HepG2 (cell line): Measurements from ENCODE around the gene NKRF. TPM values are rescaled to one million over a fixed set of nuclear protein-coding genes. Genes with fewer than 3 reads are reported as not detected.

Source experiments
- ATAC-seq: fragments of 200-7000 bp; cut with Tn5 transposase; 3 replicates; pipeline ENCODE4 v1.9.1; 2020; ENCODE audit warnings: mild to moderate bottlenecking, moderate library complexity
- BruUV-seq: library from RNA; stranded (reverse); fragments of 400-500 nt; replicated peaks from 2 replicates; lab custom pipeline; 2021; lab: Mats Ljungman, UMichigan
- CTCF ChIA-PET: fragments of 300-600 bp; formaldehyde crosslinking; extraction: SDS; loops from one replicate; lab custom pipeline; 2021; ENCODE audit warnings: low total read pairs, inconsistent platforms, low intra/inter-chr PET ratio; lab: Yijun Ruan, JAX
- POLR2A ChIA-PET: fragments of 350-600 bp; sonication (Branson Sonifier 250); formaldehyde crosslinking; loops from one replicate; lab custom pipeline; 2020; ENCODE audit warnings: antibody characterized with exemption, inconsistent platforms; lab: Yijun Ruan, JAX
- DNase-seq: peaks from one replicate; pipeline ENCODE4 v3.0.0-alpha.2; 2015; ENCODE audit warnings: low spot score
- FAIRE-seq: peaks from 3 replicates; lab custom pipeline; 2011; peaks lifted over from hg19 to GRCh38; lab: Jason Lieb, UNC
- H2AFZ ChIP-seq: one replicate; pipeline ENCODE4 v1.6.1; 2011; ENCODE audit warnings: low read length, inconsistent platforms
- H3K27ac ChIP-seq: fragments of 300-600 bp; 3 replicates; pipeline ENCODE4 v1.8.0; 2011; ENCODE audit warnings: mixed run types, mild to moderate bottlenecking, mixed read lengths, low read length, inconsistent platforms; ENCODE audit not compliant: insufficient read depth; ENCODE audit errors: extremely low read length
- H3K27me3 ChIP-seq, 2 experiments: fragments of 200-600 bp in 1 of 2; 2 replicates in 1 of 2; 3 replicates in 1 of 2; pipeline versions ENCODE4 v1.6.0 to v1.8.0; 2011; ENCODE audit warnings: low read length in 2 of 2, mild to moderate bottlenecking in 2 of 2, moderate library complexity in 2 of 2, inconsistent platforms in 1 of 2; ENCODE audit not compliant: insufficient read depth in 2 of 2, control insufficient read depth in 1 of 2
- H3K36me3 ChIP-seq, 2 experiments: fragments of 200-600 bp in 1 of 2; replicated peaks in 1 of 2; 2 replicates in 1 of 2; 3 replicates in 1 of 2; pipeline versions ENCODE4 v1.5.1 to v1.8.0; 2011; ENCODE audit warnings: low read length in 2 of 2, inconsistent platforms in 1 of 2; ENCODE audit not compliant: insufficient read depth in 2 of 2, control insufficient read depth in 1 of 2
- H3K4me1 ChIP-seq: 2 replicates; pipeline ENCODE4 v1.5.1; 2012; ENCODE audit warnings: low read length, inconsistent platforms; ENCODE audit not compliant: insufficient read depth
- H3K4me2 ChIP-seq: 2 replicates; pipeline ENCODE4 v1.6.0; 2011; ENCODE audit warnings: low read depth, low read length, inconsistent platforms
- H3K4me3 ChIP-seq, 3 experiments: fragments of 200-600 bp in 1 of 3; sonication (generic), shearing (Covaris generic) in 1 of 3; replicated peaks in 1 of 3; 2 replicates each; pipeline ENCODE4 v1.5.1; 2011 to 2016; ENCODE audit warnings: low read length in 3 of 3, inconsistent platforms in 2 of 3, low read depth in 2 of 3, mild to moderate bottlenecking in 2 of 3, control low read depth in 1 of 3, mixed read lengths in 1 of 3; ENCODE audit not compliant: insufficient read depth in 1 of 3
- H3K79me2 ChIP-seq: one replicate; pipeline ENCODE4 v1.6.1; 2011; ENCODE audit warnings: low read length, inconsistent platforms; ENCODE audit not compliant: insufficient read depth
- H3K9ac ChIP-seq: 2 replicates; pipeline ENCODE4 v1.6.0; 2011; ENCODE audit warnings: mild to moderate bottlenecking, low read depth, low read length, inconsistent platforms; ENCODE audit not compliant: insufficient read depth
- H3K9me3 ChIP-seq: 2 replicates; pipeline ENCODE4 v1.5.1; 2012; ENCODE audit warnings: mild to moderate bottlenecking, low read length
- H4K20me1 ChIP-seq: 2 replicates; pipeline ENCODE4 v1.6.0; 2011; ENCODE audit warnings: inconsistent platforms, mild to moderate bottlenecking, low read length, moderate library complexity; ENCODE audit not compliant: insufficient read depth
- ARNTL ChIP-seq: sonication (generic); formaldehyde crosslinking; IDR thresholded peaks from 2 replicates; pipeline ENCODE4 v1.4.0; 2020; ENCODE audit warnings: mild to moderate bottlenecking, missing genetic modification reagents
- CAMTA2 ChIP-seq: sonication (generic); formaldehyde crosslinking; IDR thresholded peaks from 2 replicates; pipeline ENCODE4 v1.4.0; 2020; ENCODE audit warnings: mild to moderate bottlenecking, missing genetic modification reagents, borderline replicate concordance
- E2F1 ChIP-seq: sonication (generic); formaldehyde crosslinking; IDR thresholded peaks from 2 replicates; pipeline ENCODE4 v1.5.0; 2020; ENCODE audit warnings: missing genetic modification reagents
- GZF1 ChIP-seq: sonication (generic); formaldehyde crosslinking; IDR thresholded peaks from 2 replicates; pipeline ENCODE4 v1.5.1; 2020; ENCODE audit warnings: mild to moderate bottlenecking, missing genetic modification reagents
- MLX ChIP-seq: IDR thresholded peaks from 2 replicates; pipeline ENCODE4 v1.6.1; 2016
- SP5 ChIP-seq: IDR thresholded peaks from 2 replicates; pipeline ENCODE4 v1.6.1; 2016; ENCODE audit warnings: low read depth, borderline replicate concordance
- THAP7 ChIP-seq: sonication (generic); formaldehyde crosslinking; IDR thresholded peaks from 2 replicates; pipeline ENCODE4 v1.8.1; 2023; ENCODE audit warnings: mild to moderate bottlenecking, missing genetic modification reagents
- WGBS: methylation state at CpG from one replicate; pipeline ENCODE4 v1.1.6; 2017; ENCODE audit warnings: low lambda C conversion rate; 5-methylcytosine and 5-hydroxymethylcytosine counted together
- in situ Hi-C: cut with HindIII; loops from 2 replicates; pipeline ENCODE4 v1.10.0; 2017; ENCODE audit warnings: low pct_unique_long_range_greater_than_20kb; ENCODE audit not compliant: extremely low pct_ligation_motif_present
- intact Hi-C: fragments of 100-400 bp; cut with micrococcal nuclease; formaldehyde crosslinking; loops from one replicate; pipeline ENCODE4 v1.10.0; 2022; ENCODE audit not compliant: unreplicated experiment
- polyA plus RNA-seq, 8 experiments: library from polyadenylated mRNA; depleted of rRNA in 3 of 8; stranded (reverse) in 7 of 8; unstranded in 1 of 8; fragments of >200 nt; fragmentation: Illumina TruSeq in 4 of 8; extraction: Trizol in 4 of 8; gene quantifications; 2 replicates each; pipeline versions ENCODE4 v1.2.1 to v1.2.3, GENCODE V29; 2011 to 2016; ENCODE audit warnings: low read depth in 4 of 8, missing spikeins in 1 of 8, mixed read lengths in 1 of 8; ENCODE audit not compliant: insufficient read depth in 1 of 8
- total RNA-seq, 5 experiments: library from RNA; depleted of rRNA; stranded (reverse); fragments of >200 nt; fragmentation: Illumina TruSeq; extraction: Trizol; gene quantifications; 2 replicates each; pipeline ENCODE4 v1.2.3, GENCODE V29; 2016; ENCODE audit warnings: low read depth in 1 of 5

The NKRF gene
- total and polyA plus RNA-seq, 2 of the 13 experiments (the other 11 are each of a cell fraction or from before 2014, with no cell fraction given) = 3.3 to 6.0 TPM

GRCh38 chrX:119635179-119635578, 29.0 kb upstream of the NKRF start (continued):
- TF ChIP-seq THAP7 (CRISPR knock-in tag) (no peak), E2F1 (no peak), ARNTL (CRISPR knock-in tag) (no peak), MLX (no peak), SP5 (no peak), GZF1 (CRISPR knock-in tag) (no peak)

GRCh38 chrX:119625843-119626242, 19.6 kb upstream of the NKRF start:
- Histone ChIP-seq H3K9ac (no peak overlapping the region), H3K4me3 (no peak overlapping the region), H3K79me2 (no peaks in the 10 kb centered on the region)
- CTCF ChIA-PET = no interaction called here
- in situ Hi-C loops = no loop called here
- TF ChIP-seq CAMTA2 (CRISPR knock-in tag) = no peak
- TF ChIP-seq, all 625 proteins: peak for 0
- no peaks in the 10 kb centered on the region for H3K4me1 ChIP-seq
- no peak overlapping the region for H2AFZ ChIP-seq
- no TSS peak for BruUV-seq
- no peak for ATAC-seq
- H3K9me3 ChIP-seq = no peaks in the 10 kb centered on the region
- no peaks in the 10 kb centered on the region for H4K20me1 ChIP-seq
- no peak for FAIRE-seq
- H3K36me3 ChIP-seq = no peaks in the 10 kb centered on the region; a peak in 2 of 5 replicates
- H3K27me3 ChIP-seq = no peaks in the 10 kb centered on the region
- POLR2A ChIA-PET = no interaction called here
- no peak for DNase-seq
- 94% methylated on average over 2 of the region's 2 CpGs for WGBS
- intact Hi-C loops = no loop called here
- H3K27ac ChIP-seq = no peak overlapping the region
- H3K4me2 ChIP-seq = no peak overlapping the region
